HepG2 (cell line): ENCODE results near the gene HCFC1. TPM values are rescaled to one million over a fixed set of nuclear protein-coding genes. Genes with fewer than 3 reads are reported as not detected.

Experiments used
- ARID4A ChIP-seq: sonication (generic); formaldehyde crosslinking; IDR thresholded peaks from 2 replicates; pipeline ENCODE4 v1.5.0; 2020; ENCODE audit warnings: mild to moderate bottlenecking, missing genetic modification reagents, borderline replicate concordance
- ATM ChIP-seq: fragments of 450-650 bp; IDR thresholded peaks from 2 replicates; pipeline ENCODE4 v1.7.1; 2017; ENCODE audit warnings: mild to moderate bottlenecking, borderline replicate concordance
- HMG20B ChIP-seq: conservative IDR thresholded peaks from 2 replicates; pipeline ENCODE4 v1.6.1; 2016; ENCODE audit warnings: missing genetic modification reagents, missing compliant biosample characterization
- KLF13 ChIP-seq: sonication (generic); formaldehyde crosslinking; IDR thresholded peaks from 2 replicates; pipeline ENCODE4 v1.4.0; 2020; ENCODE audit warnings: mild to moderate bottlenecking, missing genetic modification reagents
- MYC ChIP-seq: sonication (generic); formaldehyde crosslinking; IDR thresholded peaks from 2 replicates; pipeline ENCODE4 v1.9.0; 2021; ENCODE audit warnings: missing genetic modification reagents, borderline replicate concordance
- SP1 ChIP-seq, 2 experiments: fragments of 450-650 bp in 1 of 2; sonication (generic) in 1 of 2; formaldehyde crosslinking in 1 of 2; IDR thresholded peaks; 2 replicates each; pipeline versions ENCODE4 v1.4.0 to v1.6.1; 2016 to 2020; ENCODE audit warnings: missing genetic modification reagents in 1 of 2
- SRSF4 ChIP-seq: fragments of 200-400 bp; formaldehyde crosslinking; IDR thresholded peaks from one replicate; pipeline ENCODE4 v1.6.1; 2018; ENCODE audit warnings: mild to moderate bottlenecking, low read depth, low read length, moderate library complexity; ENCODE audit not compliant: poor library complexity, severe bottlenecking
- SRSF9 ChIP-seq: fragments of 200-400 bp; formaldehyde crosslinking; IDR thresholded peaks from 2 replicates; pipeline ENCODE4 v1.6.1; 2018; ENCODE audit warnings: borderline replicate concordance, mild to moderate bottlenecking, low read depth, low read length; ENCODE audit not compliant: insufficient read depth, poor library complexity, severe bottlenecking
- TCF7 ChIP-seq: sonication (generic); IDR thresholded peaks from 2 replicates; pipeline ENCODE4 v1.6.1; 2016; ENCODE audit warnings: antibody characterized with exemption, low read depth
- TEAD3 ChIP-seq: optimal IDR thresholded peaks from 2 replicates; pipeline ENCODE3; 2016; ENCODE audit warnings: borderline replicate concordance
- ZBTB20 ChIP-seq: sonication (generic); formaldehyde crosslinking; IDR thresholded peaks from 2 replicates; pipeline ENCODE4 v1.8.1; 2023; ENCODE audit warnings: missing genetic modification reagents, low read depth, mild to moderate bottlenecking, borderline replicate concordance
- ZBTB38 ChIP-seq: sonication (generic); formaldehyde crosslinking; IDR thresholded peaks from 2 replicates; pipeline ENCODE4 v1.5.1; 2020; ENCODE audit warnings: mild to moderate bottlenecking, missing genetic modification reagents
- ZMYM3 ChIP-seq: sonication (generic); formaldehyde crosslinking; IDR thresholded peaks from 2 replicates; pipeline ENCODE4 v1.5.1; 2020; ENCODE audit warnings: mild to moderate bottlenecking, missing genetic modification reagents
- ZNF260 ChIP-seq: sonication (generic); formaldehyde crosslinking; IDR thresholded peaks from 2 replicates; pipeline ENCODE4 v1.4.0; 2020; ENCODE audit warnings: missing genetic modification reagents, low read depth, mild to moderate bottlenecking, borderline replicate concordance
- ZNF709 ChIP-seq: sonication (generic); formaldehyde crosslinking; IDR thresholded peaks from 2 replicates; pipeline ENCODE4 v1.5.0; 2020; ENCODE audit warnings: mild to moderate bottlenecking, missing genetic modification reagents
- ZNF749 ChIP-seq: sonication (generic); formaldehyde crosslinking; IDR thresholded peaks from 2 replicates; pipeline ENCODE4 v1.8.0; 2022; ENCODE audit warnings: mild to moderate bottlenecking, missing genetic modification reagents, moderate library complexity, borderline replicate concordance
- ZNF768 ChIP-seq: sonication (generic); formaldehyde crosslinking; IDR thresholded peaks from 2 replicates; pipeline ENCODE4 v1.4.0; 2020; ENCODE audit warnings: missing genetic modification reagents
- ZNF878 ChIP-seq: sonication (generic); formaldehyde crosslinking; IDR thresholded peaks from 2 replicates; pipeline ENCODE4 v1.8.1; 2023; ENCODE audit warnings: mild to moderate bottlenecking, missing genetic modification reagents, moderate library complexity
- polyA plus RNA-seq, 8 experiments: library from polyadenylated mRNA; depleted of rRNA in 3 of 8; stranded (reverse) in 7 of 8; unstranded in 1 of 8; fragments of >200 nt; fragmentation: Illumina TruSeq in 4 of 8; extraction: Trizol in 4 of 8; gene quantifications; 2 replicates each; pipeline versions ENCODE4 v1.2.1 to v1.2.3, GENCODE V29; 2011 to 2016; ENCODE audit warnings: low read depth in 4 of 8, missing spikeins in 1 of 8, mixed read lengths in 1 of 8; ENCODE audit not compliant: insufficient read depth in 1 of 8
- total RNA-seq, 5 experiments: library from RNA; depleted of rRNA; stranded (reverse); fragments of >200 nt; fragmentation: Illumina TruSeq; extraction: Trizol; gene quantifications; 2 replicates each; pipeline ENCODE4 v1.2.3, GENCODE V29; 2016; ENCODE audit warnings: low read depth in 1 of 5
- TF ChIP-seq, protein P1 (sequence below): sonication (generic); formaldehyde crosslinking; IDR thresholded peaks from 2 replicates; pipeline ENCODE4 v1.4.0; 2020; ENCODE audit warnings: missing genetic modification reagents, borderline replicate concordance
- TF ChIP-seq, protein P2 (sequence below): sonication (generic); formaldehyde crosslinking; IDR thresholded peaks from 2 replicates; pipeline ENCODE4 v1.4.0; 2020; ENCODE audit warnings: missing genetic modification reagents

HCFC1 gene
- total and polyA plus RNA-seq, 2 of the 13 experiments (the other 11 are each of a cell fraction or from before 2014, with no cell fraction given) = 5.8 to 17.8 TPM

DNA sequence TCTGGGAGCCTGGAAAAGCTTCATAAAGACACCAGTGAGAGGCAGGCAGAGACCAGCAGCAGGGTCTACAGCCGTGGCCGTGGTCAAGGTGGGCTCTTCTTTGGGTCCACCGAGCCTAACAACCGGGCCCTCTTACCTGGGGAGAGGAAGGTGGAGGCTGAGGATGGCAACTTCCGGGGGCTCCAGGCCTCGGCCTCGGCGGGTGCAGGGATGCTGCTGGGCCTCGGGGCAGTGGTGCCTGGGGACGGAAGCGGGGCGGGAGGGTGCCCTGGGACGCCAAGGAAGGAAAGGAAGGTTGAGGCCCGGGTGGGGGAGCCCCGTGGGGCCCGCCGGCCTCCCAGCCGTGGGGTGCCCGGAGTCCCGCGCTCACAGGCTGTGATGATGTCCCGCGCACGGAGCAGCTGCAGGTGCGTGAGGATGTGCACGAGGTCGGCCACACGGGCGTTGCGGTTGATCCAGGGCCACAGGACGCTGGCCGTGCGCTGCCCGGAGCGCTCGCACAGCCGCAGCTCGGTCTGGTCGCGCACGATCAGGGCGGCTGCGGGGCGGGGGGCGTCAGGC, 47.5 kb upstream of the HCFC1 start (continued):
- TF ChIP-seq ZMYM3 (CRISPR knock-in tag) (no peak), ZNF768 (CRISPR knock-in tag) (no peak), TCF7 (no peak), ZNF749 (CRISPR knock-in tag) (no peak), TEAD3 (CRISPR knock-in tag) (no peak), ZNF878 (CRISPR knock-in tag) (no peak), SRSF4 (no peak), ARID4A (no peak), ZBTB20 (CRISPR knock-in tag) (no peak), ZNF709 (CRISPR knock-in tag) (no peak), SP1 (IDR thresholded peaks at IDR 0.05) (no peak), SP1 (CRISPR knock-in tag; IDR thresholded peaks at IDR 0.05) (no peak), ZNF260 (no peak), HMG20B (CRISPR knock-in tag) (no peak), SRSF9 (no peak), KLF13 (CRISPR knock-in tag) (no peak), ATM (no peak), ZBTB38 (CRISPR knock-in tag) (no peak), MYC (CRISPR knock-in tag) (0 out of 2 replicates have a peak, but pooled peaks have one; percentile 49)
- TF ChIP-seq, protein P1, sequence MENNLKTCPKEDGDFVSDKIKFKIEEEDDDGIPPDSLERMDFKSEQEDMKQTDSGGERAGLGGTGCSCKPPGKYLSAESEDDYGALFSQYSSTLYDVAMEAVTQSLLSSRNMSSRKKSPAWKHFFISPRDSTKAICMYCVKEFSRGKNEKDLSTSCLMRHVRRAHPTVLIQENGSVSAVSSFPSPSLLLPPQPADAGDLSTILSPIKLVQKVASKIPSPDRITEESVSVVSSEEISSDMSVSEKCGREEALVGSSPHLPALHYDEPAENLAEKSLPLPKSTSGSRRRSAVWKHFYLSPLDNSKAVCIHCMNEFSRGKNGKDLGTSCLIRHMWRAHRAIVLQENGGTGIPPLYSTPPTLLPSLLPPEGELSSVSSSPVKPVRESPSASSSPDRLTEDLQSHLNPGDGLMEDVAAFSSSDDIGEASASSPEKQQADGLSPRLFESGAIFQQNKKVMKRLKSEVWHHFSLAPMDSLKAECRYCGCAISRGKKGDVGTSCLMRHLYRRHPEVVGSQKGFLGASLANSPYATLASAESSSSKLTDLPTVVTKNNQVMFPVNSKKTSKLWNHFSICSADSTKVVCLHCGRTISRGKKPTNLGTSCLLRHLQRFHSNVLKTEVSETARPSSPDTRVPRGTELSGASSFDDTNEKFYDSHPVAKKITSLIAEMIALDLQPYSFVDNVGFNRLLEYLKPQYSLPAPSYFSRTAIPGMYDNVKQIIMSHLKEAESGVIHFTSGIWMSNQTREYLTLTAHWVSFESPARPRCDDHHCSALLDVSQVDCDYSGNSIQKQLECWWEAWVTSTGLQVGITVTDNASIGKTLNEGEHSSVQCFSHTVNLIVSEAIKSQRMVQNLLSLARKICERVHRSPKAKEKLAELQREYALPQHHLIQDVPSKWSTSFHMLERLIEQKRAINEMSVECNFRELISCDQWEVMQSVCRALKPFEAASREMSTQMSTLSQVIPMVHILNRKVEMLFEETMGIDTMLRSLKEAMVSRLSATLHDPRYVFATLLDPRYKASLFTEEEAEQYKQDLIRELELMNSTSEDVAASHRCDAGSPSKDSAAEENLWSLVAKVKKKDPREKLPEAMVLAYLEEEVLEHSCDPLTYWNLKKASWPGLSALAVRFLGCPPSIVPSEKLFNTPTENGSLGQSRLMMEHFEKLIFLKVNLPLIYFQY (CRISPR knock-in tag) = no peak
- TF ChIP-seq, protein P2, sequence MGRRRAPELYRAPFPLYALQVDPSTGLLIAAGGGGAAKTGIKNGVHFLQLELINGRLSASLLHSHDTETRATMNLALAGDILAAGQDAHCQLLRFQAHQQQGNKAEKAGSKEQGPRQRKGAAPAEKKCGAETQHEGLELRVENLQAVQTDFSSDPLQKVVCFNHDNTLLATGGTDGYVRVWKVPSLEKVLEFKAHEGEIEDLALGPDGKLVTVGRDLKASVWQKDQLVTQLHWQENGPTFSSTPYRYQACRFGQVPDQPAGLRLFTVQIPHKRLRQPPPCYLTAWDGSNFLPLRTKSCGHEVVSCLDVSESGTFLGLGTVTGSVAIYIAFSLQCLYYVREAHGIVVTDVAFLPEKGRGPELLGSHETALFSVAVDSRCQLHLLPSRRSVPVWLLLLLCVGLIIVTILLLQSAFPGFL (CRISPR knock-in tag) = no peak
